ENCODE results near the gene GPLD1. TPM values are rescaled to one million over a fixed set of nuclear protein-coding genes. Genes with fewer than 3 reads are reported as not detected.

The GPLD1 gene
- total and polyA plus RNA-seq, 9 of the 15 experiments (the other 6 are each of a cell fraction or from before 2014, with no cell fraction given), result 0.11 to 1.3 (median 0.82) TPM

- Histone ChIP-seq H3K9ac (ENCODE audit: insufficient read depth in 1 of 2, low read depth in 2 of 2, low read length in 2 of 2) (no peak overlapping the region), H3K27me3 (ENCODE audit: control insufficient read depth in 2 of 2, insufficient read depth in 2 of 2, low read length in 2 of 2) (peaks cover 3 to 9% of the 10 kb centered on the region in 2 experiments; a peak in 1 of 5 replicates), H2AFZ (ENCODE audit: low read depth, low read length) (no peak overlapping the region), H3K79me2 (ENCODE audit: control insufficient read depth, insufficient read depth, low read length) (no peaks in the 10 kb centered on the region), H3K9me1 (ENCODE audit: control insufficient read depth, insufficient read depth, low read length) (no peaks in the 10 kb centered on the region), H3K36me3 (ENCODE audit: control insufficient read depth, insufficient read depth, low read length) (no peaks in the 10 kb centered on the region), H3K4me3 (no peak overlapping the region), H3K9me3 (replicated peaks; ENCODE audit: control insufficient read depth, insufficient read depth, low read depth, low read length) (no peaks in the 10 kb centered on the region), H3K4me1 (replicated peaks in 1 of 2; ENCODE audit: control insufficient read depth in 2 of 2, insufficient read depth in 2 of 2, low read length in 2 of 2) (peaks cover 0 to 6% of the 10 kb centered on the region in 2 experiments; a peak in 1 of 5 replicates), H3K27ac (ENCODE audit: extremely low read depth, low read depth, low read length) (no peak overlapping the region), H4K20me1 (replicated peaks; ENCODE audit: control insufficient read depth, insufficient read depth, low read length) (no peaks in the 10 kb centered on the region), H3K4me2 (ENCODE audit: insufficient read depth, low read length) (no peak overlapping the region)
- TF ChIP-seq MAFG (tag; conservative IDR thresholded peaks at IDR 0.05), result 0 out of 2 replicates have a peak, but pooled peaks have one; percentile 16
- TF ChIP-seq KDM2B (CRISPR knock-in tag; IDR thresholded peaks at IDR 0.05), result no peak
- BruUV-seq (replicated peaks), result no TSS peak
- intact Hi-C loops (cut with micrococcal nuclease), result no loop called here
- ChIA-PET POLR2A (interaction anchor here (1.3 kb wide), 1 partner anchor 12 kb away, joined by 3 read pairs; no protein-coding TSS in a partner anchor), CTCF (ENCODE audit: low intra/inter-chr PET ratio) (interaction anchor here (0.7 kb wide), 1 partner anchor 105 kb away, joined by 3 read pairs; no protein-coding TSS in a partner anchor)
- ATAC-seq, result no peak
- in situ Hi-C loops (cut with MboI), result loop anchor here (5.0 kb wide), 1 partner anchor 106 kb away; no protein-coding TSS in a partner anchor
- no peak for FAIRE-seq
- DNase-seq (ENCODE audit: extremely low read depth in 1 of 4, low spot score in 3 of 4), result no peak
- WGBS (ENCODE audit: insufficient coverage, low coverage, missing lambda C conversion rate), result 21% methylated on average over 1 of the region's 1 CpG
These were observed 101.6 kb downstream of the GPLD1 start for GRCh38 chr6:24387818-24388217.

DNA sequence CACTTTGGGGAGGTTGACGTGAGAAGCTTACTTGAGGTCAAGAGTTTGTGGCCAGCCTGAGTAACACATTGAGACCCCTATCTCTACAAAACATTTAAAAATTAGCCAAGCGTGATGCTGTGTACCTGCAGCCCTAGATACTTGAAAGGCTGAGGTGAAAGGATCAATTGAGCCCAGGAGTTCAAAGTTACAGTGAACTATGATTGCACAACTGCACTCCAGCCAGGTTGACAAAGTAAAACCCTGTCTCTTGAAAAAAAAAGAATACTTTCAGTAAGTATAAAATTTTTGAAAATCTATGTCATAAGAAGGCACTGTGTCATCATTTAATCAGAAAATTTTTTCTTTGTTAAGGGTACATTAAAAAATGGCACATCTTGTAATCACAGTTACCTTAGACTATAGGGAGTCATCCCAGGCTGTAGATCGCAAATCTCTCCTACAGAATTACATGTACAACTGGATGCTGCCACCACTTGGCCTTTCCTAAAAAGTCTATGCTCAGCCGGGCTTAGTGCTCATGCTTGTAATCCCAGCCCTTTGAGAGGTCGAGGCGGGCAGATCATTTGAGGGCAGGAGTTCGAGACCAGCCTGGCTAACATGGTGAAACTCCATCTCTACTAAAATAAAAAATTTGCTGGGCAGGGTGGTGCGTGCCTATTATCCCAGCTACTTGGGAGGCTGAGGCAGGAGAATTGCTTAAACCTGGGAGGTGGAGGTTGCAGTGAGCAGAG is 103.7 kb downstream of the GPLD1 start:
- Histone ChIP-seq H3K27me3 (ENCODE audit: control insufficient read depth in 2 of 2, insufficient read depth in 2 of 2, low read length in 2 of 2) (peaks cover 3 to 13% of the 10 kb centered on the region in 2 experiments; a peak in 2 of 5 replicates), H3K27ac (ENCODE audit: extremely low read depth, low read depth, low read length) (no peak overlapping the region), H3K9me1 (ENCODE audit: control insufficient read depth, insufficient read depth, low read length) (no peaks in the 10 kb centered on the region), H2AFZ (ENCODE audit: low read depth, low read length) (no peak overlapping the region), H3K9ac (ENCODE audit: insufficient read depth in 1 of 2, low read depth in 2 of 2, low read length in 2 of 2) (no peak overlapping the region), H4K20me1 (replicated peaks; ENCODE audit: control insufficient read depth, insufficient read depth, low read length) (no peaks in the 10 kb centered on the region), H3K79me2 (ENCODE audit: control insufficient read depth, insufficient read depth, low read length) (no peaks in the 10 kb centered on the region), H3K36me3 (ENCODE audit: control insufficient read depth, insufficient read depth, low read length) (no peaks in the 10 kb centered on the region), H3K4me2 (ENCODE audit: insufficient read depth, low read length) (no peak overlapping the region), H3K4me3 (no peak overlapping the region), H3K4me1 (replicated peaks in 1 of 2; ENCODE audit: control insufficient read depth in 2 of 2, insufficient read depth in 2 of 2, low read length in 2 of 2) (peaks cover 0 to 6% of the 10 kb centered on the region in 2 experiments; a peak in 1 of 5 replicates), H3K9me3 (replicated peaks; ENCODE audit: control insufficient read depth, insufficient read depth, low read depth, low read length) (no peaks in the 10 kb centered on the region)
- in situ Hi-C loops (cut with MboI), result loop anchor here (5.0 kb wide), 1 partner anchor 103 kb away; no protein-coding TSS in a partner anchor
- DNase-seq (ENCODE audit: extremely low read depth in 1 of 4, low spot score in 3 of 4), result no peak
- CTCF ChIA-PET (ENCODE audit: low intra/inter-chr PET ratio), result interaction anchor here (1.1 kb wide), 1 partner anchor 103 kb away, joined by 5 read pairs; no protein-coding TSS in a partner anchor
- no peak for ATAC-seq
- intact Hi-C loops (cut with micrococcal nuclease), result no loop called here
- WGBS (ENCODE audit: insufficient coverage, low coverage, missing lambda C conversion rate), result 4% methylated on average over 8 of the region's 8 CpGs
- BruUV-seq (replicated peaks), result no TSS peak
- POLR2A ChIA-PET, result interaction anchor here (1.3 kb wide), 1 partner anchor 109 kb away, joined by 4 read pairs; the partner anchor contains the start of gene ALDH5A1
- no peak for FAIRE-seq
- TF ChIP-seq DIDO1 (tag; IDR thresholded peaks at IDR 0.05; ENCODE audit: low read depth) (no peak), ZNF197 (CRISPR knock-in tag; IDR thresholded peaks at IDR 0.05; ENCODE audit: low read depth) (no peak), ELF4 (CRISPR knock-in tag; IDR thresholded peaks at IDR 0.05) (no peak), CXXC5 (CRISPR knock-in tag; IDR thresholded peaks at IDR 0.05) (no peak), CEBPG (CRISPR knock-in tag; IDR thresholded peaks at IDR 0.05) (no peak), CEBPG (tag; conservative IDR thresholded peaks at IDR 0.05 in 1 of 2, IDR thresholded peaks at IDR 0.05 in 1 of 2) (peak; percentile 27 to 36; a peak in 2 of 4 replicates), SMAD3 (CRISPR knock-in tag; conservative IDR thresholded peaks at IDR 0.05) (no peak), ID3 (CRISPR knock-in tag; IDR thresholded peaks at IDR 0.05) (no peak), ID3 (tag; IDR thresholded peaks at IDR 0.05) (no peak)
- TF ChIP-seq, protein P1, sequence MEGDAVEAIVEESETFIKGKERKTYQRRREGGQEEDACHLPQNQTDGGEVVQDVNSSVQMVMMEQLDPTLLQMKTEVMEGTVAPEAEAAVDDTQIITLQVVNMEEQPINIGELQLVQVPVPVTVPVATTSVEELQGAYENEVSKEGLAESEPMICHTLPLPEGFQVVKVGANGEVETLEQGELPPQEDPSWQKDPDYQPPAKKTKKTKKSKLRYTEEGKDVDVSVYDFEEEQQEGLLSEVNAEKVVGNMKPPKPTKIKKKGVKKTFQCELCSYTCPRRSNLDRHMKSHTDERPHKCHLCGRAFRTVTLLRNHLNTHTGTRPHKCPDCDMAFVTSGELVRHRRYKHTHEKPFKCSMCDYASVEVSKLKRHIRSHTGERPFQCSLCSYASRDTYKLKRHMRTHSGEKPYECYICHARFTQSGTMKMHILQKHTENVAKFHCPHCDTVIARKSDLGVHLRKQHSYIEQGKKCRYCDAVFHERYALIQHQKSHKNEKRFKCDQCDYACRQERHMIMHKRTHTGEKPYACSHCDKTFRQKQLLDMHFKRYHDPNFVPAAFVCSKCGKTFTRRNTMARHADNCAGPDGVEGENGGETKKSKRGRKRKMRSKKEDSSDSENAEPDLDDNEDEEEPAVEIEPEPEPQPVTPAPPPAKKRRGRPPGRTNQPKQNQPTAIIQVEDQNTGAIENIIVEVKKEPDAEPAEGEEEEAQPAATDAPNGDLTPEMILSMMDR (IDR thresholded peaks at IDR 0.05 in 2 of 3, conservative IDR thresholded peaks at IDR 0.05 in 1 of 3; ENCODE audit: insufficient read depth in 2 of 3, low read depth in 1 of 3, low read length in 3 of 3), result 0 out of 6 replicates have a peak, but pooled peaks of 1 of the 3 experiments have one; percentile 4
